ENCODE data around the gene GAS2.
A peak's percentile ranks its signal among the peaks of the same experiment; 100 is the strongest.

Gene GAS2

GRCh38 chr11:22671751-22672150 lies 5.3 kb downstream of the GAS2 start:
- TF ChIP-seq CTCF (conservative IDR thresholded peaks at IDR 0.05; ENCODE audit: low read depth, low read length), result no peak
- peak; percentile 42 for DNase-seq (ENCODE audit: low read depth)
- H3K4me3 ChIP-seq (ENCODE audit: low read length), result no peak overlapping the region

- no peak for TF ChIP-seq CTCF (conservative IDR thresholded peaks at IDR 0.05; ENCODE audit: low read depth, low read length)
- no peak for DNase-seq (ENCODE audit: low read depth)
- H3K4me3 ChIP-seq (ENCODE audit: low read length), result no peak overlapping the region
Measured at GRCh38 chr11:22674470-22675439, 8.3 kb downstream of the GAS2 start.

- TF ChIP-seq CTCF (conservative IDR thresholded peaks at IDR 0.05; ENCODE audit: low read depth, low read length), result no peak
- no peak overlapping the region for H3K4me3 ChIP-seq (ENCODE audit: low read length)
- DNase-seq (ENCODE audit: low read depth), result no peak
Measured at GRCh38 chr11:22677153-22677903, 10.9 kb downstream of the GAS2 start.

GRCh38 chr11:22680628-22681027 lies 14.2 kb downstream of the GAS2 start:
- no peak for TF ChIP-seq CTCF (conservative IDR thresholded peaks at IDR 0.05; ENCODE audit: low read depth, low read length)
- no peak overlapping the region for H3K4me3 ChIP-seq (ENCODE audit: low read length)
- DNase-seq (ENCODE audit: low read depth), result no peak

- TF ChIP-seq CTCF (conservative IDR thresholded peaks at IDR 0.05; ENCODE audit: low read depth, low read length), result no peak
- DNase-seq (ENCODE audit: low read depth), result no peak
- no peak overlapping the region for H3K4me3 ChIP-seq (ENCODE audit: low read length)
Measured at GRCh38 chr11:22681281-22681812, 14.9 kb downstream of the GAS2 start.

- no peak for DNase-seq (ENCODE audit: low read depth)
- no peak overlapping the region for H3K4me3 ChIP-seq (ENCODE audit: low read length)
- TF ChIP-seq CTCF (conservative IDR thresholded peaks at IDR 0.05; ENCODE audit: low read depth, low read length), result no peak
Measured at GRCh38 chr11:22684082-22684481, 17.7 kb downstream of the GAS2 start.
